HTR-8/SVneo (cell line): ENCODE measurements around the gene TRAPPC3L.

Source experiments
- DNase-seq: peaks from one replicate; pipeline ENCODE4 v3.0.0; 2011; ENCODE audit warnings: low spot score, mixed read lengths; ENCODE audit not compliant: insufficient read length
- FAIRE-seq: peaks from 2 replicates; lab custom pipeline; 2011; peaks lifted over from hg19 to GRCh38; lab: Jason Lieb, UNC

TRAPPC3L gene

GRCh38 chr6:116545651-116546050 lies at the start of gene TRAPPC3L:
TRAPPC3L (minus strand) TSS chr6:116545684; CDS start chr6:116545514, 170 bp downstream.
- DNase-seq, result no peak
- no peak for FAIRE-seq

DNA sequence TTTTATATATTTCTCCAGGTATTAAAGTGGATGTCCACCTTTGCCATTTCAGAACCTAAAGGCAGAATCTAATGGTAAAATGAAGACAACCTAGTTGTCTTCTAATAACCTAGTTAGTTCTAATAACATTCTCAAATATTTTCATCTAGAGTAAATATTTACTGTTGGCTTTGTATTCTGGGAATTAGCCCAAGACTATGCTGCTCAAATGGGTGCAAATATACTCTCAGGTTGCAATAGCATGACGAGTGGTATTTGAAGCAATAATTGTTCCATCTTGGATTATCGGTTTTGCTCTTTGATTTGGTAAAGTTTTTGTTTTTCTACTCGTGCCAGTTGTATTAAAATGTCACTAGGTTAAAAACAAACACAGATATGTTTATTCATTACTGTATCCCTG lies 49.8 kb upstream of the TRAPPC3L start:
- DNase-seq (no peak), FAIRE-seq (no peak)

DNA sequence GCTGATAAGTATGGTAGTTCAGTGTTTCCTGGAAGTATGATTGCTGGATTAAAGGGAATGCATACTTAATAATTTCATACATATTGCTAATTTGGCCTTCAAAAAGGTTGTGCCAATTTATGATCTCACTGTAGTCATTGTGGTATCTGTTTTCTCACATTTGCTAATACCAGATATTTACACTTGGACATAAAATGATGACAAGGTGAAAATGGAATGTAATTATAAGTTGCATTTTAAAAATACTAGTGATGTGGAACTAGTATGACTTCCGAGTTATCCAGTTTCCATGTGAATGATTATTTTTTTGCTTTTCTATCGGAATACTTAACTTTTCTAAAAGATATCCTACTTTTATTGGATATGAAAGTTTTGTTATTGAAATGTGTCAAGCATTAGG lies 41.3 kb upstream of the TRAPPC3L start:
- FAIRE-seq (no peak), DNase-seq (no peak)

GRCh38 chr6:116586276-116586675 lies 40.8 kb upstream of the TRAPPC3L start:
- no peak for FAIRE-seq
- DNase-seq, result no peak

GRCh38 chr6:116580198-116580597 lies 34.7 kb upstream of the TRAPPC3L start:
- FAIRE-seq (no peak), DNase-seq (no peak)

DNA sequence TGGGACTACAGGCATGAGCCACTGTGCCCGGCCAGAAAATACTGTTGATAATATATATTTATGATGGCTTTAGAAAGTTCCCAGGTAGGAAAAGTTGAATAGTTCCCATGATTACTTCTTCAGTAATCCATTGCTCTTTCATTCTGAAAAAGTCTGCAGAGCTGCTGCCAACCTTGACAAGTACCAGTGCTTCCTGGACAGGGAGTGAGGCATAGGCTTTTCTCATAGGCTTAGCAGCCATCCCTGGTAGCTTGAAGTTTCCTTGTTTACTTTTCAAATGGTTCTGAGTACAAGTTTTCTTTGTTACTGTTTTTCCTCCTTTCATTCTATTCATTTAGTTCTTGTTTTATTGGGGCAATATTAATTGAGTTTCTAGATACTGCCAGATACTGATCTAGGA lies 33.7 kb upstream of the TRAPPC3L start:
- FAIRE-seq (no peak), DNase-seq (no peak)

DNA sequence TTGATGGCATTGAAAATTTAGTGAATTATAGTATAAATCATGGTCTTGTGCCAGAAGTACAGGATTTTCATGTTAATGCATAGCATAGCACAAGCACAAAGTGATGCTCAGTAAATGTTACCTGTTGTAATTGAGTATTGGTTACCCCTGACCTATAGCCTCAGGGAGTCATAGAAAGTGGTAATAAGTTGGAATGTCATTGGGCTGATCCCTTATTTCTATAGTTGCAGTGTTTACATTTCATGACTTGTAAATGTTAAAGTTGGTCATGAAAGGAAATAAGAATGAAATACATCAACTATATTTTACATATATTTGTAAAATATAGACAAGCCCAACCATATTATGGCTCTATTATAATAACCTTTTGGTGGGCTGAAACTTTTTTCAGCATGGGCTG lies 32.9 kb upstream of the TRAPPC3L start:
- FAIRE-seq (no peak), DNase-seq (no peak)

GRCh38 chr6:116577486-116577885 lies 32.0 kb upstream of the TRAPPC3L start:
- no peak for DNase-seq
- no peak for FAIRE-seq

DNA sequence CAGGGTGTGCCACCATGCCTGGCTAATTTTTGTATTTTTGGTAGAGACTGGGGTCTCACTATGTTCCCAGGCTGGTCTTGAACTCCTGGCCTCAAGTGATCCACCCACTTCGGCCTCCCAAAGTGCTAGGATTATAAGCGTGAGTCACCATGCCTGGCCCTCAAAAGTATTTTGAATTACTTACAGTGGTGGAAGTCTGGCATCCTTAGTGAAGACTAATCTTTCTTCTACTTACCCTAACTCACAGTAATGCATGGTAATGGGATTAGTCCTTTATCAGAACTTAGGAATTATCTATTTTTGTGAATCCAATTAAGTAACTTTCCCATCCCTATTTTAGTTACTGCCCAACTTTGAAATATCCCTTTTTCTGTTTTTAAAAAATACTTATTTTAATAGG lies 29.7 kb upstream of the TRAPPC3L start:
- no peak for DNase-seq
- FAIRE-seq, result no peak

DNA sequence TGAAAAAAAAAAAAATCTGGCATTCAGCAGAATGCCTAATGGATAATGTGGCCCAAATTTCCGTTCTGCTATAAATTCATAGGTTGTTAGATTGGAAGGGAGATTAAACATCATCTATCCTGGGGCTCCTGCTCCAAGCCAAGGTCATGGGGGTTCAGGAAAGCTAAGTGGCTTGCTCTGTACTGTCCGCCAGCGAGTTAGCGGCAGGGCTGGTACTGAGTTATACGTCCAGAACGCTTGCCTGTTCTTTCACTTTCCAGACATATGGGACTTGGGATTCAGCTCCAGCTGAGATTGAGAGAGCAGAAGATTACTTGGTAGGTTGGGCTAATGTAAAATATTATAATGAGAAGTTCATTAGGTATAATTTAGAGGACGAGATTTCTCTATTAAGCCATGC lies 26.7 kb upstream of the TRAPPC3L start:
- peak; percentile 20 for DNase-seq
- FAIRE-seq, result no peak

DNA sequence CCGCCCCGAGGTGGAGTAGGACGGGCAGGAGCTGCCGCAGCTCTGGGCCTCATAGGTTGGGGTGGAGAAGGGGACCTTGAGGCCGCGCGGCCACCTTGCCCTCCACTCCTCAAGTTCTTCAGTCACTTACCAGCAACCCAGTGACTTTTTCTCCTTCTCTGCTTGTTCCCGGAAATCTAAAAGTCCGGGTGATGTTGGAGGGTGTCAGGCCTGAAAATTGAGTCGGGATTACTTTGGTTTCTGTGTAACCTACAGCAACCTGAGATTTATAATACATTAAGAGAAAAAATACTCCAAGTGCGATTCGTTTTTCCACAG lies 26.2 kb upstream of the TRAPPC3L start:
- DNase-seq (no peak), FAIRE-seq (no peak)

DNA sequence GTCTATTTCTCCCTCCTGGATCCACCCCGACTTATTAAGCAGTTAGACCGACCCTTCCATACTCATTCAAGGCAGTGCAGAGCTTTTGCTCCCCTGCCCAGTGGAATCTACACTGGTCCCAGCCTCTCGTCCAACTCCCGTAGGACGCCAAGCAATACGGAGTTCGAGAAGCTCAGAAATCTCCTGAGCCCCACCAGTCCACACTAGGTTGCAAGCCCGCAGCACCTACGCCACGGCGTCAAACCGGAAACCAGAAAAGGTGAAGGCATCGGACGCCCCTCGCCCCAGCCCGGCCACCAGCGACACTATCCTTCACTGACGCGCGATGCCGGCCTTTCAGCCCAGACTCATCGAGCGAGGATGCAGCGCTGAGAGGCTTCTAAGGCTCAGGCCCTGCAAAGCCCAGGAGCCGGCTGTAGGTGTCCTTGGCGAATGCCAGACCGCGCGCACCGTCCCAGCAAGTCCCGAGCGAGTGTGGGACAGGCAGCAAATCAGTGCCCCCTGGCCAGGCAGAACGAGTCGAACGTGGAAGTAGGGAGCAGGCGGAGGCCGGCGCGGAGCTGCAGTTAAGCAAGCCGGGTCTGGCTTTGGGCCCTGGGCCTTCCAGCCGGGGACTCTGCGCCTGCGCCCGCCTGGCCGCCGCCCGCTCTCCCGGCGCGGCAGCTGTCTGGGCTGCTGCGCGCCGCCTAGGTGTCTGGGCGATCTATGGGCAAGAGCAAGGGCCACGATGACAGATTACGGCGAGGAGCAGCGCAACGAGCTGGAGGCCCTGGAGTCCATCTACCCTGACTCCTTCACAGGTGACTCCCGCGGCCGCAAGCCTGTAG lies 25.6 kb upstream of the TRAPPC3L start, which contains the start of gene RWDD1:
Gene RWDD1 (plus strand): TSS at position 649 of the 827 bp plus-strand sequence. CDS start 79 bp downstream, at position 728.
- FAIRE-seq, result peak; percentile 94

DNA sequence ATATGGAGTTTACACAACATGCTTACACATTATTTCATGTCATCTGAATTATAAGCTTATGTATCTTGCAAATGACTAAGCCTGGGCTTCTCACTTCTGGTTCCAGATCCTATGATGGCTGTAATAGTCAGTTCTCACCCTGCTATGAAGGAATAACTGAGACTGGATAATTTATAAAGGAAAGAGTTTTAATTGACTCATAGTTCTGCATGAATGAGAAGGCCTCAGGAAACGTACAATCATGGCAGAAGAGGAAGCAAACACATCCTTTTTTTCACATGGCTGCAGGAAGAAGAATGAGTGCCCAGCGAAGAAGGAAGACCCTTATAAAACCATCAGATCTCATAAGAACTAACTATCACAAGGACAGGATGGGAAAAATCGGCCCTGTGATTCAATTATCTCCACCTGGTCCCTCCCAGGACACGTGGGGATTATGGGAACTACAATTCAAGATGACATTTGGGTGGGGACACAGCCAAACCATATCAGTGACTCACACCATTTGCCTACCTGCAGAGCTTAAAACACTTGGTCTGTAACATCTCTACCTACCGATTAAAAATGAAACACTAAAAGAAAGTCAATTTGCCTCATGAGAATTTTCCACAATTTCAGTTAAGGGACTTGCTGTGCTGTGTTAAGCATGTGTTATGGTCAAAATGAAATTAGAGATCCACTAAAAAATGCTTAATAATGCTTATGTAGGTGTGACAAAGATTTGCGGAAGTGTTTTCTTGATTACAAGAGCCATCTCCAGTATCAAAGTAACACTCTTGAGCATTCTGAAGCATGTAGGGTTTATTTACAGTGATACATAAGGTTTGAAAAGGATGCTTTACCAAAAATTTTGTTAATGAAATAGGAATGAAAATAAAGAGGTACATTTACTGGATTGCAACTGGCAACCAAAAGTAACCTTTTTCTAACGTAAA lies 23.6 kb upstream of the TRAPPC3L start:
- DNase-seq, result no peak
- no peak for FAIRE-seq

More for the DNA sequence above, 25.6 kb upstream of the TRAPPC3L start, which contains the start of gene RWDD1:
- peak; percentile 95 for DNase-seq

GRCh38 chr6:116568111-116568510 lies 22.6 kb upstream of the TRAPPC3L start:
- DNase-seq, result no peak
- FAIRE-seq, result no peak

DNA sequence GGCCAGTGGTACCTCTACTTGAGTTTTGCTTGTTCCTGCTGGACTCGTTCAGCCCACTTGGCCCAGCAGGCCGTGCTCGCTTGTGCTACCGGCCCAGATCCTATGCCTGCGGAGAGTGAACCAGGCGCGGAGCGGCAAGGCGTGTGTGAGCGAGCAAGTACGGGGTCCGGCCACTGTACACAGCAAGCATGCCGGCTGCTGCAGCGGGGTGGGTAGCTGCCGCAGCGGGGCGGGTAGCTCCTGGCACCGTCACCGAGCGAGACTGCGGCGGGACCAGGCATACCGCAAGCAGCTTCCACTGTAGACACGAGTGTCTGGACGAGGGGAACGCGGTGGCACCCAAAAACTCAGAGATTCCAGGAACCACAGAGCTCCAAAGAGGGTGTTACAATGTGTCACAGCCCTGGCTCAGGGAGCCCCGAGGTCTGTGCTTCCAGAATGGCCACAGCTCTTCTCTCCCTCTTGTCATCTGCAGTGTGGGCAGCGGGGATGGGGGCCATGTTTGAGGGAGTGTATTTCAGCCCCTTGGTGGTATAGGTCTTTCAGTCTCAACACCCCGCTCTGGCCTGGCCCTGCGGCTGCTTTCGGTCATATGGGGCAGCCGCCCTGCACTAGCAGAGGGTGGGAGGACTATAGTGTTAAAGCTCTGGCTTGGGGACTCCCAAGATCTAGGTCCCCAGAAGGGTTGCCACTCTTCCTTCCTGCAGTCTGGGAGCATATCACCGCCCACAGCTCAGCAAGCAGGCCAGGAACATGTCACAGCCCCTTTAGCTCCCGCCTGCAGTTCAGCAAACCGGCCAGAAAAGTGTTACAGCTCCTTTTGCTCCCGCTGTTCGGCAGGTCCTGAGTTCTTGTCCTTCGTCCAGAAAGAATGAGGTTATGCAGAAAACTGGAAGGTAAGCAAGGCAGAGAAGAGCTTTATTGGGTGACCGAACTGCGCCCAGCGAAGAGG lies 19.7 kb upstream of the TRAPPC3L start:
- FAIRE-seq (no peak), DNase-seq (no peak)

DNA sequence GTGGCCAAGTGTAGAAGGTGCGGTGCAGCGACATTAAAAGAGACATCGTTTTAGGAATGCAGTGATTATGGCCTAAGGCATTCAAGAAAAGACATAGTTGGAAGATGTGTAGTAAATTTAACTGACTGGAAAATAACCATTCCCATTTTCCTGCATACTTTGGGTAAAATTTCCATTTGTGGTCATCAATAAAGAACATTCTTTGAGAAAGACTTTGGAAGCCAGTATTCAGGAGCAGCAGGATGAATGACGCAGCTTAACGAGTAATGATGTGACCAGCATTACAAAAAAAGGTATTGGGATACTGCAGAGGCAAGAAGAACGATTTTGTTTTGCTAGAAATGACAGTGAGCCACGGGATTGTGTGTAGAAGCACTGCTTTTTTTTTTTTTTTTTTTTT lies 18.8 kb upstream of the TRAPPC3L start:
- DNase-seq (no peak), FAIRE-seq (no peak)

DNA sequence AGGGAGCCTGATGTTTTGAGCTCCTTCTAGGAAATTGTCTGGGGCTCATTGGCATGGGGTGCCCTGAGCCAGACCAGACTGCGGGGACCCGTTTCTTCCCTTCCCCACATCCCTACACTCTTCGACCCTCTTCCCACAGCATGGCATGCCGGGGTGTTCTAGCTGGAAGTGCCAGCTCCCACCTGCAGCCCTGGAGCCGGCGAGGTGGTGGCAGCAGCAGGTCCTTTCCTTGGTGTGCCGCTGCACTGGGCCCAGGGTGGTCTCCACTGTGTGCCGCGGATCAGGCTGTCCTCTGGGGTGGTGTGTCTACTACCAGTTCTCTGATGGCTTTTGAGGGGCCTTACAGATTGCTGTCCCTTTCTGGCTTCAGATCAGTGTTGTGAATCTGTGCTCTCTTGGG lies 18.3 kb upstream of the TRAPPC3L start:
- FAIRE-seq, result no peak
- DNase-seq, result no peak

DNA sequence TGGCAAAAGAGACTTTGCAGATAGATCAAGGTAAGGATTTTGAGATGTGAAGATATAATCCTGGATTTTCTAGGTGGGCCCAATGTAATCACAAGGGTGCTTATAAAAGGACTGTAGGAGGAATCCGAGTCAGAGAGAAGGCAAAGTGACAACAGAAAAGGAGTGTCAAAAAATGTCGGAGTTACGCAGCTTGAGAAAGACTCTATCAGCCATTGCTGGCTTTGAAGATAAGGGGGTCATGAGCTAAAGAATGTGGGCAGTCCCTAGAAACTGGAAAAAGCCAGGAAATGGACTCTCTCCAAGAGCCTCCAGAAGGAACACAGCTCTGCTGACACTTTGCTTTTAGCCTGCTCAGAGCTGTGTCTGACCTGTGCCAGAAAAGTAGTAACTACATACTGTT lies 17.1 kb upstream of the TRAPPC3L start:
- FAIRE-seq, result no peak
- DNase-seq, result no peak

- FAIRE-seq, result no peak
- no peak for DNase-seq
Observed at GRCh38 chr6:116562019-116562403, 16.5 kb upstream of the TRAPPC3L start.

DNA sequence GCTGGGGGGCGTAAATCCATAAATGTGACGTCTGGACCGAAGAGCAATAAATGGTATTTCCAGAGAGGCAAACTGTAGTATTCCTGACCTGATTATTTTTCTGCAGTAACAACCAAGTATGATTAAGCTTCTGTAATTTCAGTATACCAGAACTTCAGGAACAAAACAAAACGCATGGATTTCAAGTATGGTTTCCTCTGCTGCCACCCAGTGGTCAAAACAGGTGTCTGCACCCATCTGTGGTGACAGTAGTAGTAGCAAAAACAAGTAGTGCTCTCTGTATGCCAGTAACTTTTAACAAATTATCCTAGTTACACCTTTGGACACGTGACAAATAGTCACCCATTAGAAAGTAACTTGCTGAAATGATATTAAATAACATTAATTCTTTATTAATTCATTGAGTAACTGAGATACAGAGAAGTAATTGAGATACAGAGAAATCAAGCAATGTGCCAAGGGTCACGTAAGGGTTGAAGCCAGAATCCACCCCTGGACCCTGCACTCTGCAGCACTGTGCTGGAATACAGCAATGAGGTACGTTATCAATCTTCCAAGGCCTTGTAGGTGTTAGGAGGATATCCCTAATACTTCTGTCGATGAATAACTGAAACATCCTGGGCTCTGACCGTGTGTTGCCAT lies 16.0 kb upstream of the TRAPPC3L start:
- FAIRE-seq, result no peak
- peak; percentile 47 for DNase-seq
